HG03045 (cell line): ENCODE data around the gene SNORC.

Experiments used
- ATAC-seq: cut with Tn5 transposase; IDR thresholded peaks from one replicate; pipeline ENCODE4 v1.9.1; 2021; ENCODE audit warnings: mild to moderate bottlenecking, moderate library complexity; ENCODE audit not compliant: unreplicated experiment

The SNORC gene

GRCh38 chr2:232866104-232866503 is 4.0 kb upstream of the SNORC start:
- ATAC-seq = no peak

- no peak for ATAC-seq
Observed at GRCh38 chr2:232869138-232870017, 686 bp upstream of the SNORC start.

- ATAC-seq = no peak
Observed at GRCh38 chr2:232870766-232871371, 805 bp downstream of the SNORC start.

- ATAC-seq = no peak
Observed at GRCh38 chr2:232871418-232871834, 1.4 kb downstream of the SNORC start.

GRCh38 chr2:232871835-232872736 is 2.0 kb downstream of the SNORC start:
- ATAC-seq = no peak

GRCh38 chr2:232872826-232873225 is 2.8 kb downstream of the SNORC start:
- ATAC-seq = no peak

- ATAC-seq = no peak
Observed at GRCh38 chr2:232873292-232873908, 3.3 kb downstream of the SNORC start.

GRCh38 chr2:232873909-232874641 is 4.0 kb downstream of the SNORC start:
- ATAC-seq = no peak

- no peak for ATAC-seq
Observed at GRCh38 chr2:232874677-232875223, 4.7 kb downstream of the SNORC start.

GRCh38 chr2:232875256-232876121 is 5.4 kb downstream of the SNORC start:
- ATAC-seq = no peak

GRCh38 chr2:232876161-232876977 is 6.3 kb downstream of the SNORC start:
- ATAC-seq = no peak

- ATAC-seq = no peak
Observed at GRCh38 chr2:232876978-232877441, 6.9 kb downstream of the SNORC start.

GRCh38 chr2:232877940-232878511 is 8.0 kb downstream of the SNORC start:
- ATAC-seq = no peak

GRCh38 chr2:232878855-232879617 is 9.0 kb downstream of the SNORC start:
- no peak for ATAC-seq

- ATAC-seq = no peak
Observed at GRCh38 chr2:232879618-232880494, 9.8 kb downstream of the SNORC start.

- ATAC-seq = no peak
Observed at GRCh38 chr2:232880764-232881351, 10.8 kb downstream of the SNORC start.
